Muscle of leg (tissue), 9 donors: ENCODE data around the gene MMP1. TPM values are rescaled to one million over a fixed set of nuclear protein-coding genes. Genes with fewer than 3 reads are reported as not detected.

Source experiments
- polyA plus RNA-seq, 8 donors: library from polyadenylated mRNA; unstranded; fragments of 120-200 nt; gene quantifications; one replicate each; pipeline versions ENCODE4 v1.2.1 to v1.2.3, GENCODE V29; 2013; ENCODE audit warnings: inconsistent platforms in 1 of 8, low replicate concordance in 1 of 8; ENCODE audit not compliant: insufficient read length in 8 of 8, insufficient read depth in 1 of 8
- total RNA-seq: library from RNA; stranded (reverse); fragments of 120-200 nt; gene quantifications from one replicate; pipeline ENCODE4 v1.2.4, GENCODE V29; 2013

MMP1 gene
- total and polyA plus RNA-seq, 9 donors = 0.04 to 3.8 (median 0.88) TPM

Other genes with a start within 250 kb of the MMP1 start
- gene MMP20, start 172.8 kb downstream of the MMP1 start, total RNA-seq = not detected
- gene MMP20, start 172.8 kb downstream of the MMP1 start, polyA plus RNA-seq = not detected
- gene MMP27, start 92.4 kb downstream of the MMP1 start, total RNA-seq = 0.09 TPM
- under 1 TPM in 1 of 8 donors, not detected in 7; 0.77 TPM for gene MMP27, start 92.4 kb downstream of the MMP1 start, polyA plus RNA-seq
- gene MMP8, start 73.2 kb downstream of the MMP1 start, total RNA-seq = 0.13 TPM
- under 1 TPM; 0.05 to 0.26 (median 0.15) TPM for gene MMP8, start 73.2 kb downstream of the MMP1 start, polyA plus RNA-seq
- not detected for gene MMP10, start 17.5 kb downstream of the MMP1 start, total RNA-seq
- gene MMP10, start 17.5 kb downstream of the MMP1 start, polyA plus RNA-seq = not detected
- gene MMP3, start 45.4 kb upstream of the MMP1 start, total RNA-seq = 0.22 TPM
- gene MMP3, start 45.4 kb upstream of the MMP1 start, polyA plus RNA-seq = under 1 TPM in 4 of 8 donors, not detected in 4; 0.05 to 0.41 (median 0.29) TPM
- gene MMP12, start 76.8 kb upstream of the MMP1 start, total RNA-seq = not detected
- gene MMP12, start 76.8 kb upstream of the MMP1 start, polyA plus RNA-seq = not detected
- gene MMP13, start 157.6 kb upstream of the MMP1 start, total RNA-seq = 0.04 TPM
- under 1 TPM in 3 of 8 donors, not detected in 5; 0.05 to 0.12 (median 0.09) TPM for gene MMP13, start 157.6 kb upstream of the MMP1 start, polyA plus RNA-seq